GM12891 (cell line): ENCODE results near the gene BNIP3.

Experiments
- POLR2A ChIP-seq: IDR thresholded peaks from 2 replicates; pipeline ENCODE4 v1.6.1; 2011; ENCODE audit warnings: low read depth, low read length, control low read depth
- POLR2AphosphoS5 ChIP-seq: IDR thresholded peaks from 2 replicates; pipeline ENCODE4 v1.6.1; 2011; ENCODE audit warnings: low read depth, low read length, control low read depth
- TAF1 ChIP-seq: IDR thresholded peaks from 2 replicates; pipeline ENCODE4 v1.6.1; 2011; ENCODE audit warnings: low read depth, low read length, control low read depth

- TF ChIP-seq TAF1 (no peak), POLR2AphosphoS5 (no peak), POLR2A (no peak)
These were observed 43.0 kb downstream of the BNIP3 start for GRCh38 chr10:131938681-131939080.
